NCI-H2081 treated with DMSO at 0.1 percent for 48 hours (cell line): Measurements from ENCODE around the gene SYT3.

Source experiments
- DNase-seq: peaks from one replicate; lab custom pipeline; 2025; lab: John Stamatoyannopoulos, UW

Gene SYT3

GRCh38 chr19:50661766-50662650, 22.3 kb upstream of the SYT3 start:
- DNase-seq, result no peak

GRCh38 chr19:50661023-50661422, 21.3 kb upstream of the SYT3 start:
- no peak for DNase-seq

GRCh38 chr19:50660088-50660366, 20.3 kb upstream of the SYT3 start:
- DNase-seq, result no peak

GRCh38 chr19:50659318-50660087, 19.8 kb upstream of the SYT3 start:
- no peak for DNase-seq

GRCh38 chr19:50658441-50659317, 19.0 kb upstream of the SYT3 start:
- no peak for DNase-seq

- peak; percentile 35 for DNase-seq
Measured at GRCh38 chr19:50657712-50658440, 18.2 kb upstream of the SYT3 start.

- DNase-seq, result no peak
Measured at GRCh38 chr19:50657222-50657669, 17.6 kb upstream of the SYT3 start.

- DNase-seq, result no peak
Measured at GRCh38 chr19:50654882-50655281, 15.2 kb upstream of the SYT3 start.

GRCh38 chr19:50652722-50653121, 13.0 kb upstream of the SYT3 start:
- no peak for DNase-seq

- no peak for DNase-seq
Measured at GRCh38 chr19:50651174-50651573, 11.5 kb upstream of the SYT3 start.

GRCh38 chr19:50649433-50650391, 10.0 kb upstream of the SYT3 start, which contains the start of gene C19orf81:
Gene C19orf81, plus strand, starts transcription at chr19:50649445. Its CDS starts 0 bp downstream, at chr19:50649445.
- no peak for DNase-seq

GRCh38 chr19:50648659-50649058, 9.0 kb upstream of the SYT3 start:
- DNase-seq, result no peak

- DNase-seq, result no peak
Measured at GRCh38 chr19:50647879-50648615, 8.4 kb upstream of the SYT3 start.

- DNase-seq, result no peak
Measured at GRCh38 chr19:50646074-50646807, 6.6 kb upstream of the SYT3 start.

GRCh38 chr19:50645107-50645506, 5.4 kb upstream of the SYT3 start:
- no peak for DNase-seq

- no peak for DNase-seq
Measured at GRCh38 chr19:50644315-50644915, 4.7 kb upstream of the SYT3 start.

GRCh38 chr19:50640368-50640767, 687 bp upstream of the SYT3 start:
- no peak for DNase-seq

GRCh38 chr19:50638600-50638999, 1.1 kb downstream of the SYT3 start:
- DNase-seq, result no peak
